Measurements from ENCODE around the gene AGPAT1. TPM values are rescaled to one million over a fixed set of nuclear protein-coding genes. Genes with fewer than 3 reads are reported as not detected.
A peak's percentile ranks its signal among the peaks of the same experiment; 100 is the strongest.

Gene AGPAT1
- total RNA-seq, 5 donors from 2014 or later (not counting 1 experiment from before 2014, with no cell fraction given), result 23.5 to 34.6 (median 31.0) TPM

DNA sequence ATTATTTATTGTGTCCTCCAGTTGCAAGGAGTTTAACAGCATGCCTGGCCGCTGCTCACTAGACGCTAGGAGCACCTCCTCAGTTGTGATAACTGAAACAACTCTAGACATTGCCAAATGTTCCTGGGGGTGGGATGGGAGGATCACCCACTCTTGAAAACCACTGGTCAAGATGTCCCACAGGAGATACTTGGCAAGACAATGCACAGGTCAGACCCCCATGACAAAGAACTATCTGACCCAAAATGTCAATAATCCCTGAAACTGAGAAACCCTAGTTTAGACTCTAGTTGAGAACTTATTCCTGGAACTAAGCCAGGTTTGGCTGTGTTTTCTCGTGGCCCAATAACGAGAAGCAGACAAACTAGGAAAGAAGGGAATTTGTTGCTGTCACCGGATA lies 36.3 kb downstream of the AGPAT1 start:
- H3K4me3 ChIP-seq (ENCODE audit: control insufficient read depth in 1 of 2, extremely low read depth in 1 of 2, low read length in 1 of 2), result no peak overlapping the region
- ChIA-PET CTCF (no interaction called here), POLR2A (no interaction called here)
- Mint-ChIP-seq H3K36me3 (no peaks in the 10 kb centered on the region), H3K4me1 (no peaks in the 10 kb centered on the region), H3K4me3 (no peak overlapping the region), H3K27ac (no peak overlapping the region), H3K9me3 (no peaks in the 10 kb centered on the region), H3K27me3 (peaks cover 3 to 8% of the 10 kb centered on the region in 2 donors)
- H3K36me3 ChIP-seq (ENCODE audit: control insufficient read depth in 2 of 2, extremely low read depth in 1 of 2, insufficient read depth in 1 of 2, low read length in 1 of 2), result no peaks in the 10 kb centered on the region
- peaks cover 2 to 4% of the 10 kb centered on the region in 2 experiments for H3K27me3 ChIP-seq (replicated peaks in 1 of 2; ENCODE audit: control insufficient read depth in 2 of 2, extremely low read depth in 1 of 2, insufficient read depth in 2 of 2, low read length in 1 of 2)
- 88% methylated on average over 2 of the region's 5 CpGs for WGBS (ENCODE audit: insufficient coverage)
- no peaks in the 10 kb centered on the region for H3K4me1 ChIP-seq (ENCODE audit: control insufficient read depth in 1 of 2, extremely low read depth in 1 of 2, insufficient read depth in 2 of 2, low read length in 2 of 2)
- DNase-seq, result no peak
- ATAC-seq (replicated peaks in 1 of 4), result no peak
- no peak overlapping the region for H3K27ac ChIP-seq (ENCODE audit: low read length)
- no peaks in the 10 kb centered on the region for H3K9me3 ChIP-seq

DNA sequence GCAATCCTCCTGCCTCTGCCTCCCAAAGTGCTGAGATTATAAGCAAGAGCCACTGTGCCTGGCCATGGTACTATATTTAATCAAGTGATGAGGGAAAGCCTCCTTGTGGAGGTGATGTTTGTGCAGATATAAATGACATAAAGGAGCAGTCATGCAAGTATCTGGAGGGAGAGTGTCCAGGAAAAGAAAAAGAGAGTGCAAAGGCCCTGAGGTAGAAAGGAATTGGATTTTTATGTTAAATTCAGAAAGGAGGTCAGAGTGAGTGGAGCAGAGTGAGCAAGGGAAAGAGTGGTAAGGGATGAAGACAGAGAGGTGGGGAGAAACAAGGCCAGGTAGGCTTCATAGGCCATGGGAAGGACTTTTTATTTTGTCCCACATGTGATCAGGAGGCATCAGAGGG lies 38.4 kb downstream of the AGPAT1 start:
- ChIA-PET POLR2A (no interaction called here), CTCF (no interaction called here)
- no peak overlapping the region for H3K27ac ChIP-seq (ENCODE audit: low read length)
- Mint-ChIP-seq H3K4me1 (no peaks in the 10 kb centered on the region), H3K4me3 (no peak overlapping the region), H3K27ac (no peak overlapping the region), H3K9me3 (no peaks in the 10 kb centered on the region), H3K27me3 (peaks cover 3 to 8% of the 10 kb centered on the region in 2 donors), H3K36me3 (no peaks in the 10 kb centered on the region)
- DNase-seq, result no peak
- H3K4me3 ChIP-seq (ENCODE audit: control insufficient read depth in 1 of 2, extremely low read depth in 1 of 2, low read length in 1 of 2), result no peak overlapping the region
- no peaks in the 10 kb centered on the region for H3K36me3 ChIP-seq (ENCODE audit: control insufficient read depth in 2 of 2, extremely low read depth in 1 of 2, insufficient read depth in 1 of 2, low read length in 1 of 2)
- H3K27me3 ChIP-seq (replicated peaks in 1 of 2; ENCODE audit: control insufficient read depth in 2 of 2, extremely low read depth in 1 of 2, insufficient read depth in 2 of 2, low read length in 1 of 2), result peaks cover 2 to 4% of the 10 kb centered on the region in 2 experiments
- no peaks in the 10 kb centered on the region for H3K4me1 ChIP-seq (ENCODE audit: control insufficient read depth in 1 of 2, extremely low read depth in 1 of 2, insufficient read depth in 2 of 2, low read length in 2 of 2)
- ATAC-seq (replicated peaks in 1 of 4), result no peak
- H3K9me3 ChIP-seq, result no peaks in the 10 kb centered on the region

GRCh38 chr6:32133786-32134185 lies 42.1 kb downstream of the AGPAT1 start:
- DNase-seq (no peak), ATAC-seq (replicated peaks in 1 of 4) (no peak)
- ChIA-PET CTCF (no interaction called here), POLR2A (no interaction called here)
- Histone ChIP-seq H3K9me3 (no peaks in the 10 kb centered on the region), H3K4me1 (ENCODE audit: control insufficient read depth in 1 of 2, extremely low read depth in 1 of 2, insufficient read depth in 2 of 2, low read length in 2 of 2) (peaks cover 6 to 19% of the 10 kb centered on the region in 2 experiments), H3K36me3 (ENCODE audit: control insufficient read depth in 2 of 2, extremely low read depth in 1 of 2, insufficient read depth in 1 of 2, low read length in 1 of 2) (peaks cover 0 to 1% of the 10 kb centered on the region in 2 donors), H3K27me3 (replicated peaks in 1 of 2; ENCODE audit: control insufficient read depth in 2 of 2, extremely low read depth in 1 of 2, insufficient read depth in 2 of 2, low read length in 1 of 2) (peaks cover 0 to 4% of the 10 kb centered on the region in 2 experiments), H3K4me3 (ENCODE audit: control insufficient read depth in 1 of 2, extremely low read depth in 1 of 2, low read length in 1 of 2) (no peak overlapping the region), H3K27ac (ENCODE audit: low read length) (no peak overlapping the region)
- Mint-ChIP-seq H3K4me1 (peaks cover 15 to 18% (median 16%) of the 10 kb centered on the region in 3 donors), H3K27ac (no peak overlapping the region), H3K27me3 (no peaks in the 10 kb centered on the region), H3K36me3 (no peaks in the 10 kb centered on the region), H3K9me3 (no peaks in the 10 kb centered on the region), H3K4me3 (no peak overlapping the region)
- no CpG with 5 or more reads among the region's 4 CpGs for WGBS (ENCODE audit: insufficient coverage)

DNA sequence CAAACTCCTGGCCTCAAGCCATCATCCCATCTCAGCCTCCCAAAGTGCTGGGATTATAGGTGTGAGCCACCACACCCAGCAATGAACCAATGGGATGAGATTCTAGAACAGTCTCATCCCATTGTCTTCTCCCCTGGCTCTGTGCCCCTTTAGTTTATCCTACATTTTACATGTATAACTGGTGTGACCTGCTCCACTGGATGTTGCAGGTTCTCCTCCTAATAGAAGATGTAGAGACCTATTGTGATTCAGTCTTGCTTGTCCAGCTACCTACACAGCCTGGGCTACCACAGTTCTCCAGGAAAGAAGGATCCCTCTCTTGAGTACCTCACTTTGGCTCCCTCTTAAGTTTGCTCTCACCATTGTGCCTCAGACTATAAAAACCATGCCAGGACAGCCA lies 43.8 kb downstream of the AGPAT1 start:
- Mint-ChIP-seq H3K9me3 (no peaks in the 10 kb centered on the region), H3K36me3 (peaks cover 2% of the 10 kb centered on the region), H3K27me3 (no peaks in the 10 kb centered on the region), H3K27ac (no peak overlapping the region), H3K4me3 (no peak overlapping the region), H3K4me1 (peaks cover 31 to 34% (median 32%) of the 10 kb centered on the region in 3 donors)
- Histone ChIP-seq H3K27me3 (replicated peaks in 1 of 2; ENCODE audit: control insufficient read depth in 2 of 2, extremely low read depth in 1 of 2, insufficient read depth in 2 of 2, low read length in 1 of 2) (peaks cover 0 to 4% of the 10 kb centered on the region in 2 experiments), H3K27ac (ENCODE audit: low read length) (no peak overlapping the region), H3K4me1 (ENCODE audit: control insufficient read depth in 1 of 2, extremely low read depth in 1 of 2, insufficient read depth in 2 of 2, low read length in 2 of 2) (peaks cover 14 to 31% of the 10 kb centered on the region in 2 experiments), H3K9me3 (no peaks in the 10 kb centered on the region), H3K36me3 (ENCODE audit: control insufficient read depth in 2 of 2, extremely low read depth in 1 of 2, insufficient read depth in 1 of 2, low read length in 1 of 2) (peaks cover 1 to 2% of the 10 kb centered on the region in 2 donors), H3K4me3 (ENCODE audit: control insufficient read depth in 1 of 2, extremely low read depth in 1 of 2, low read length in 1 of 2) (no peak overlapping the region)
- no peak for ATAC-seq (replicated peaks in 1 of 4)
- ChIA-PET POLR2A (no interaction called here), CTCF (interaction anchor here in 1 of 2 donors (0.7 kb wide), 1 partner anchor 12 kb away, joined by 3 read pairs; no protein-coding TSS in a partner anchor)
- DNase-seq, result no peak

DNA sequence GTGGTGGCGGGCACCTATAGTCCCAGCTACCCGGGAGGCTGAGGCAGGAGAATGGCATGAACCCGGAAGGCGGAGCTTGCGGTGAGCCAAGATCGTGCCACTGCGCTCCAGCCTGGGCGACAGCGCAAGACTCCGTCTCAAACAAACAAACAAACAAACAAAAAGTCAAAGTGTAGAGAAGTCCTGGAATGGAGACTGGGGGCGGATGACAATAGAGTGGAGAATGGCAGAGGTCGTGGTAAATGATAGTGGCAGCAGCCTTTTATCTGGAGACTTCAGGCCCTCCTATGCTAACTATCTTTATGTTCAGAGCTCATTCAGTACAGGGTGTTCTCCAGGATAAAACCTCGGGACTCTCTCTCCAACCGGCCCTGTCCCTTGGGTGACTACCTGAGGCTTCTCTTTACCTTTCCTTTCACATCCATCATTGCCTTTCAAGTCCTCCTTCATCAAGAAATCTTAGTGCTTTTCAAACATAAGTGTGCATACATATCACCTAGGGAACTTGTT lies 44.4 kb downstream of the AGPAT1 start:
- Histone ChIP-seq H3K27ac (ENCODE audit: low read length) (no peak overlapping the region), H3K27me3 (replicated peaks in 1 of 2; ENCODE audit: control insufficient read depth in 2 of 2, extremely low read depth in 1 of 2, insufficient read depth in 2 of 2, low read length in 1 of 2) (peaks cover 0 to 4% of the 10 kb centered on the region in 2 experiments), H3K9me3 (no peaks in the 10 kb centered on the region), H3K36me3 (ENCODE audit: control insufficient read depth in 2 of 2, extremely low read depth in 1 of 2, insufficient read depth in 1 of 2, low read length in 1 of 2) (peaks cover 2 to 5% of the 10 kb centered on the region in 2 donors), H3K4me3 (ENCODE audit: control insufficient read depth in 1 of 2, extremely low read depth in 1 of 2, low read length in 1 of 2) (no peak overlapping the region), H3K4me1 (ENCODE audit: control insufficient read depth in 1 of 2, extremely low read depth in 1 of 2, insufficient read depth in 2 of 2, low read length in 2 of 2) (peaks cover 15 to 37% of the 10 kb centered on the region in 2 experiments)
- ChIA-PET POLR2A (interaction anchor here in 1 of 2 donors (0.9 kb wide), 1 partner anchor 59 kb away, joined by 3 read pairs; the partner anchor contains the start of gene PBX2), CTCF (interaction anchor here in 1 of 2 donors (0.7 kb wide), 1 partner anchor 12 kb away, joined by 3 read pairs; no protein-coding TSS in a partner anchor)
- peaks cover 37 to 40% (median 38%) of the 10 kb centered on the region in 3 donors for H3K4me1 Mint-ChIP-seq
- H3K36me3 Mint-ChIP-seq, result peaks cover 8% of the 10 kb centered on the region
- 100% methylated on average over 2 of the region's 14 CpGs for WGBS (ENCODE audit: insufficient coverage)
- H3K4me3 Mint-ChIP-seq, result peak overlapping the region in 1 of 3 donors; percentile 23
- no peaks in the 10 kb centered on the region for H3K9me3 Mint-ChIP-seq
- H3K27ac Mint-ChIP-seq, result no peak overlapping the region
- ATAC-seq (replicated peaks in 1 of 4), result no peak
- no peaks in the 10 kb centered on the region for H3K27me3 Mint-ChIP-seq
- no peak for DNase-seq

DNA sequence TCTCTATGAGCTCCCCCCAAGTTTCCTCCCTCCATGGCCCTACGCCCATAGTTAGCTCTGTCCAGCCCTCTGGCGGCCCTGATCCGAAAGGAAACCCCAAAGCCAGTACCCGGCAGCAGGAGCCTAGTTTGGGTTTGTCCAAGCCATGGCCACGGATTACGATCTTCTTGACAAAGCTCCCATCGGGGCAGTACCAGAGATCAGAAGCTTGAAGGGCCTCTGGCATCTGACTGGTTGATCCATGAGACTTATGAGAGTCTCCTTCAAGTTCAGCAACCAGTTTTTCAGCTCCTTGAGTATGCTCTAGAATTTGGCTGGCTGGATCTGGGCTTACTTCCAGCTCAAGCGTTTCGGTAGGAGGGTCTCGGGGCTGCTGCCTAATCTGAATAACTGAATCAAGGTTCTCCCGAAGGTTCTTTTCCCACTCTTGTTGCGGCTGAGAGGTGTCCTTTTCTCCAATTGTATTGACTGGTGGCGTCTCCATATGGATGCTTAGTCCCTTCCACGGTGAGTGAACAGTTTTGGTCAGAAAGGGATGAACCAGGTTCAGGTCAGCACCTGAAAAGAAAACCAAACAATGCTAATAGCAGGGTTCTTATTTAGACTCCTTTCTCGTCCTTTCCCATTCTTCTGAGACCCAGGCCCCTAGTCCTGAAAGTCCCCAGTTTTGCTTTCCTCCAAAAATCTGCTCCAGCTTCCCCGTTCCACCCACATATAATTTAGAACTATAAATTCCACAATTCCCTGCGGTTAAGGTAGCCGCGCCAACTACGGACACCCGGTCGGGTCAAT lies 46.4 kb downstream of the AGPAT1 start:
- peak overlapping the region; percentile 86 to 99 (median 88) for H3K4me3 Mint-ChIP-seq
- peak overlapping the region; percentile 76 for H3K27ac ChIP-seq (ENCODE audit: low read length)
- H3K4me1 ChIP-seq (ENCODE audit: control insufficient read depth in 1 of 2, extremely low read depth in 1 of 2, insufficient read depth in 2 of 2, low read length in 2 of 2), result peaks cover 15 to 42% of the 10 kb centered on the region in 2 experiments
- H3K27ac Mint-ChIP-seq, result peak overlapping the region; percentile 87 to 93
- H3K9me3 Mint-ChIP-seq, result no peaks in the 10 kb centered on the region
- peak in 1 of 4 experiments; percentile 14 for ATAC-seq (replicated peaks in 1 of 4)
- no peaks in the 10 kb centered on the region for H3K27me3 Mint-ChIP-seq
- ChIA-PET POLR2A (interaction anchor here (0.5 to 0.7 kb wide), 5 partner anchors 18 to 469 kb away, joined by 3 to 7 read pairs (median 3); partner anchors contain the start of gene C6orf47 (in 1 of the 2)), CTCF (no interaction called here)
- H3K4me1 Mint-ChIP-seq, result peaks cover 46 to 49% (median 49%) of the 10 kb centered on the region in 3 donors
- H3K27me3 ChIP-seq (replicated peaks in 1 of 2; ENCODE audit: control insufficient read depth in 2 of 2, extremely low read depth in 1 of 2, insufficient read depth in 2 of 2, low read length in 1 of 2), result no peaks in the 10 kb centered on the region
- 45% methylated on average over 15 of the region's 22 CpGs for WGBS (ENCODE audit: insufficient coverage)
- DNase-seq, result no peak
- H3K36me3 Mint-ChIP-seq, result peaks cover 17% of the 10 kb centered on the region
- H3K4me3 ChIP-seq (ENCODE audit: control insufficient read depth in 1 of 2, extremely low read depth in 1 of 2, low read length in 1 of 2), result peak overlapping the region; percentile 82 to 84
- H3K36me3 ChIP-seq (ENCODE audit: control insufficient read depth in 2 of 2, extremely low read depth in 1 of 2, insufficient read depth in 1 of 2, low read length in 1 of 2), result peaks cover 2 to 21% of the 10 kb centered on the region in 2 donors
- no peaks in the 10 kb centered on the region for H3K9me3 ChIP-seq
